ENCODE data around the gene TTC3. TPM values are rescaled to one million over a fixed set of nuclear protein-coding genes. Genes with fewer than 3 reads are reported as not detected.

The TTC3 gene
- total and polyA plus RNA-seq, 2 of the 13 experiments (the other 11 are each of a cell fraction or from before 2014, with no cell fraction given): 55.7 to 108 TPM

GRCh38 chr21:37153935-37154350 lies 80.9 kb downstream of the TTC3 start (continued):
- TF ChIP-seq ZNF609 (CRISPR knock-in tag; IDR thresholded peaks at IDR 0.05; ENCODE audit: borderline replicate concordance): peak; percentile 79
- TF ChIP-seq MAFF (IDR thresholded peaks at IDR 0.05; ENCODE audit: low read depth, low read length): peak; percentile 67
- TF ChIP-seq U2AF2 (IDR thresholded peaks at IDR 0.05; ENCODE audit: low read depth, low read length): no peak
- TF ChIP-seq CCDC6 (CRISPR knock-in tag; IDR thresholded peaks at IDR 0.05): peak; percentile 69; the same call in 1 of the 2 replicates
- no peak for TF ChIP-seq ZNF10 (CRISPR knock-in tag; IDR thresholded peaks at IDR 0.05; ENCODE audit: borderline replicate concordance, low read depth)
- no peak for TF ChIP-seq ZNF274 (CRISPR knock-in tag; IDR thresholded peaks at IDR 0.05)
- TF ChIP-seq TRIM24 (CRISPR knock-in tag; IDR thresholded peaks at IDR 0.05): no peak
- TF ChIP-seq ZFP37 (CRISPR knock-in tag; IDR thresholded peaks at IDR 0.05; ENCODE audit: borderline replicate concordance): peak; percentile 71; the same call in 1 of the 2 replicates
- TF ChIP-seq ATF4 (CRISPR knock-in tag; IDR thresholded peaks at IDR 0.05): peak in 1 of 2 experiments; percentile 23; a peak in 1 of 4 replicates
- peak; percentile 92 for TF ChIP-seq SMYD3 (CRISPR knock-in tag; IDR thresholded peaks at IDR 0.05)
- TF ChIP-seq THYN1 (CRISPR knock-in tag; IDR thresholded peaks at IDR 0.05; ENCODE audit: borderline replicate concordance, low read depth): no peak
- TF ChIP-seq LCORL (IDR thresholded peaks at IDR 0.05): peak; percentile 63; the same call in 1 of the 2 replicates
- peak; percentile 92 for TF ChIP-seq LCORL (CRISPR knock-in tag; IDR thresholded peaks at IDR 0.05)
- TF ChIP-seq ZFP62 (CRISPR knock-in tag; IDR thresholded peaks at IDR 0.05): no peak
- TF ChIP-seq NR3C1 (CRISPR knock-in tag; IDR thresholded peaks at IDR 0.05): no peak
- no peak for TF ChIP-seq ZNF451 (CRISPR knock-in tag; IDR thresholded peaks at IDR 0.05)
- no peak for TF ChIP-seq TEAD2 (CRISPR knock-in tag; IDR thresholded peaks at IDR 0.05)
- no peak for TF ChIP-seq ZNF597 (CRISPR knock-in tag; IDR thresholded peaks at IDR 0.05)
- no peak for TF ChIP-seq TRIM22 (IDR thresholded peaks at IDR 0.05)
- peak; percentile 47; the same call in 1 of the 2 replicates for TF ChIP-seq ZNF232 (CRISPR knock-in tag; IDR thresholded peaks at IDR 0.05; ENCODE audit: borderline replicate concordance)
- 0 out of 2 replicates have a peak, but pooled peaks have one; percentile 28 for TF ChIP-seq ATF1 (CRISPR knock-in tag; IDR thresholded peaks at IDR 0.05)
- peak; percentile 72 to 76; a peak in 3 of 4 replicates for TF ChIP-seq EP300 (IDR thresholded peaks at IDR 0.05; ENCODE audit: low read depth in 2 of 2, low read length in 2 of 2)
- TF ChIP-seq EP300 (CRISPR knock-in tag; IDR thresholded peaks at IDR 0.05; ENCODE audit: borderline replicate concordance): peak; percentile 80

Measured in HepG2 (cell line).